GM06990 (cell line): ENCODE results near the gene TMED8.

ENCODE experiments used
- DNase-seq: peaks from one replicate; pipeline ENCODE4 v3.0.0-alpha.2; 2011; ENCODE audit not compliant: insufficient read length; ENCODE audit errors: extremely low read depth
- H3K27me3 ChIP-seq: replicated peaks from 2 replicates; pipeline ENCODE4 v1.6.0; 2011; ENCODE audit warnings: low read length; ENCODE audit not compliant: control insufficient read depth, insufficient read depth
- H3K36me3 ChIP-seq: 2 replicates; pipeline ENCODE4 v1.5.1; 2011; ENCODE audit warnings: low read length; ENCODE audit not compliant: control insufficient read depth, insufficient read depth
- H3K4me3 ChIP-seq: replicated peaks from 2 replicates; pipeline ENCODE4 v1.5.1; 2011; ENCODE audit warnings: low read depth, mild to moderate bottlenecking, control low read depth, low read length
- CTCF ChIP-seq: IDR thresholded peaks from 2 replicates; pipeline ENCODE4 v1.5.1; 2011; ENCODE audit warnings: low read length, control low read depth, mild to moderate bottlenecking, inconsistent platforms; ENCODE audit not compliant: insufficient read depth, poor library complexity, severe bottlenecking

Gene TMED8

DNA sequence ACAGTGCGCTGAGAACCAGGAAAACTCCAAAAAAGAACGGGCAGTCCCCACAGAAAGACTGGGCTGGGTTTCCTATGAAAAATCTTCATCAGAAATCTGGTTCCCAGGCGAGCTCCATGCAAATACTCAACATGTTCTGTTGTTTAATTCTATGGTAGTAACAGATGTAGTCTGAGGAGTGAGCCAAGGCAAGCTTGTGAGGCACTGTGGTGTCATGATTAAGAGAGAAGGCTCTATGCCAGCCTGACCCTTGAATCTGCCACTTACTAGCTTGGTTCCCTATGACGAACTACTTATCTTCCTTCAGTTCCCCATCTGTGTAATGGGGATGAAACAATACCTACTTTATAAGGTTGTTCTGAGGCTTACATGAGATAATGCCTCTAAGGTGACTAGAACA lies 66.9 kb downstream of the TMED8 start:
- no peaks in the 10 kb centered on the region for H3K36me3 ChIP-seq
- H3K4me3 ChIP-seq: no peak overlapping the region
- H3K27me3 ChIP-seq: no peaks in the 10 kb centered on the region
- no peak for DNase-seq
- no peak for TF ChIP-seq CTCF

DNA sequence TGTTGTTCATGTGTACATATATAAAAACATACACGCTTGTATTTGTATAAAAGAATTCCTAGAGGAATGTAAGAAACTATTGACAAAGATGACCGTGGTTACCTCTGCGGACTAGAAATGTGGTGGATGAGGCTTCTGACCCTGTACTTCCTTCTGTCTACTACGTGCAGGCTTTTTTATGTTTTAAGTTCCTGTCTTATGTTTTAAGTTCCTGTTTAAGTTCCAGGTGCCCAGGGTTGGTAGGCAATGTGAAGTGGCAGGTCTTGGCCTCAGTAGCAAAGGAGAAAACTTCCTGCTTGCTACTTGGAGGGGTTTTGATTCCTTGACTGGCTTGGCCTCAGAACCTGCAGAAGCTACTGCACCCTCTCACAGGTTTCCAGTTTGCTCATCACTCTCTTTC lies 67.8 kb downstream of the TMED8 start:
- Histone ChIP-seq H3K27me3 (no peaks in the 10 kb centered on the region), H3K36me3 (no peaks in the 10 kb centered on the region), H3K4me3 (no peak overlapping the region)
- DNase-seq: no peak
- no peak for TF ChIP-seq CTCF

- no peaks in the 10 kb centered on the region for H3K27me3 ChIP-seq
- no peak for DNase-seq
- H3K36me3 ChIP-seq: no peaks in the 10 kb centered on the region
- no peak overlapping the region for H3K4me3 ChIP-seq
- TF ChIP-seq CTCF: no peak
Observed at GRCh38 chr14:77306851-77307496, 69.9 kb downstream of the TMED8 start.

GRCh38 chr14:77306416-77306815 lies 70.5 kb downstream of the TMED8 start:
- Histone ChIP-seq H3K4me3 (no peak overlapping the region), H3K27me3 (no peaks in the 10 kb centered on the region), H3K36me3 (no peaks in the 10 kb centered on the region)
- TF ChIP-seq CTCF: no peak
- no peak for DNase-seq

GRCh38 chr14:77305696-77306095 lies 71.2 kb downstream of the TMED8 start:
- no peaks in the 10 kb centered on the region for H3K36me3 ChIP-seq
- no peak for DNase-seq
- H3K4me3 ChIP-seq: no peak overlapping the region
- H3K27me3 ChIP-seq: no peaks in the 10 kb centered on the region
- TF ChIP-seq CTCF: no peak
